Measurements from ENCODE around the gene SFXN4. TPM values are rescaled to one million over a fixed set of nuclear protein-coding genes. Genes with fewer than 3 reads are reported as not detected.

Gene SFXN4
- total and polyA plus RNA-seq, 2 experiments from 2014 or later = 18.6 to 22.3 TPM

GRCh38 chr10:119191881-119192280 is 26.4 kb upstream of the SFXN4 start:
- H3K9me3 Mint-ChIP-seq = no peaks in the 10 kb centered on the region
- no peaks in the 10 kb centered on the region for H4K20me1 ChIP-seq (replicated peaks; ENCODE audit: insufficient read depth)
- no peaks in the 10 kb centered on the region for H3K36me3 Mint-ChIP-seq (ENCODE audit: low read depth)
- no peak for TF ChIP-seq NANOG (IDR thresholded peaks at IDR 0.05; ENCODE audit: borderline replicate concordance)
- TF ChIP-seq POLR2AphosphoS5 (IDR thresholded peaks at IDR 0.05; ENCODE audit: low read depth) = no peak
- no peak for TF ChIP-seq JUNB (IDR thresholded peaks at IDR 0.05; ENCODE audit: unreplicated experiment)
- TF ChIP-seq ZNF114 (CRISPR knock-in tag; IDR thresholded peaks at IDR 0.05) = no peak
- no peak for TF ChIP-seq ZNF462 (CRISPR knock-in tag; IDR thresholded peaks at IDR 0.05)
- no peak for TF ChIP-seq STAT1 (IDR thresholded peaks at IDR 0.05; ENCODE audit: unreplicated experiment)
- no peak for TF ChIP-seq REST (IDR thresholded peaks at IDR 0.05; ENCODE audit: unreplicated experiment)
- no peak for TF ChIP-seq CTCF (conservative IDR thresholded peaks at IDR 0.05; ENCODE audit: low read depth in 2 of 2)
- TF ChIP-seq EZH2phosphoT487 (IDR thresholded peaks at IDR 0.05; ENCODE audit: unreplicated experiment) = no peak
- TF ChIP-seq CREB1 (CRISPR knock-in tag; IDR thresholded peaks at IDR 0.05; ENCODE audit: low read depth) = no peak
- H3K27me3 Mint-ChIP-seq (ENCODE audit: insufficient read depth, low read depth, poor library complexity) = peaks cover 4% of the 10 kb centered on the region
- no peak overlapping the region for H3K4me3 Mint-ChIP-seq
- H3K27ac ChIP-seq (ENCODE audit: low read depth) = no peak overlapping the region
- H3K27ac Mint-ChIP-seq = no peak overlapping the region
- no peak overlapping the region for H2AFZ ChIP-seq
- no peaks in the 10 kb centered on the region for H3K4me1 Mint-ChIP-seq
- no peaks in the 10 kb centered on the region for H3K79me2 ChIP-seq (replicated peaks; ENCODE audit: insufficient read depth)
- H3K27me3 ChIP-seq (ENCODE audit: insufficient read depth) = no peaks in the 10 kb centered on the region
- no peaks in the 10 kb centered on the region for H3K4me1 ChIP-seq (ENCODE audit: insufficient read depth)
- no peaks in the 10 kb centered on the region for H3K36me3 ChIP-seq (ENCODE audit: insufficient read depth)
- H3K4me3 ChIP-seq = no peak overlapping the region
- no peak for DNase-seq (ENCODE audit: low spot score)
- peak; percentile 49; the same call in 2 of the 3 replicates for ATAC-seq
- H3K4me2 ChIP-seq = no peak overlapping the region
- H3F3A ChIP-seq (replicated peaks; ENCODE audit: low read depth) = no peaks in the 10 kb centered on the region
- no peaks in the 10 kb centered on the region for H3K9me2 ChIP-seq (ENCODE audit: insufficient read depth)
